ENCODE measurements around the gene MSRB2. TPM values are rescaled to one million over a fixed set of nuclear protein-coding genes. Genes with fewer than 3 reads are reported as not detected.

The MSRB2 gene
- polyA plus RNA-seq (2011; rRNA removed) (31.3 and 32.0 TPM in 2 replicates), polyA plus RNA-seq (2017; fragmentation: RNase III; extraction: RNeasy Plus Mini Kit Qiagen cat#74134 plus additional on column Dnase treatment) (17.5 to 21.3 TPM (median 19.0 TPM) in 3 replicates), polyA minus RNA-seq (2011; rRNA and poly(A)+ RNA removed) (7.8 and 9.8 TPM in 2 replicates)
- 16.2 and 16.7 TPM in 2 replicates for polyA plus RNA-seq (2012; cell fraction: cytosol; rRNA removed)
- 7.3 and 9.5 TPM in 2 replicates for polyA plus RNA-seq (2012; cell fraction: nucleus; rRNA removed)

GRCh38 chr10:23095404-23095965 lies at the start of gene MSRB2:
Gene MSRB2, plus strand, starts transcription at chr10:23095579. Its CDS starts 30 bp downstream, at chr10:23095609.
- H3K4me1 ChIP-seq = peaks cover 16% of the 10 kb centered on the region
- ChIA-PET POLR2A (no interaction called here), CTCF (no interaction called here)
- TF ChIP-seq HEYL (CRISPR knock-in tag; IDR thresholded peaks at IDR 0.05) = no peak
- peak; percentile 94 for TF ChIP-seq POLR2A (IDR thresholded peaks at IDR 0.05; ENCODE audit: low read length)
- TF ChIP-seq BCL3 (IDR thresholded peaks at IDR 0.05) = peak; percentile 75; the same call in 2 of the 3 replicates
- peak in 1 of 2 experiments; percentile 10; a peak in 1 of 5 replicates for TF ChIP-seq EP300 (IDR thresholded peaks at IDR 0.05)
- TF ChIP-seq REST (IDR thresholded peaks at IDR 0.05) = no peak
- no peak for TF ChIP-seq E2F6 (IDR thresholded peaks at IDR 0.05; ENCODE audit: borderline replicate concordance, low read depth)
- no peak for TF ChIP-seq HDAC2 (IDR thresholded peaks at IDR 0.05)
- TF ChIP-seq MYC (IDR thresholded peaks at IDR 0.05; ENCODE audit: borderline replicate concordance, low read length) = no peak
- peak in 1 of 2 experiments; percentile 90; a peak in 3 of 5 replicates for TF ChIP-seq JUN (IDR thresholded peaks at IDR 0.05)
- no peak for TF ChIP-seq POLR2AphosphoS2 (conservative IDR thresholded peaks at IDR 0.05; ENCODE audit: low read length)
- 0 out of 2 replicates have a peak, but pooled peaks have one; percentile 20 for TF ChIP-seq MAX (IDR thresholded peaks at IDR 0.05)
- peak; percentile 88; the same call in 1 of the 2 replicates for TF ChIP-seq MAZ (IDR thresholded peaks at IDR 0.05; ENCODE audit: borderline replicate concordance, low read depth, low read length)
- TF ChIP-seq PHF8 (IDR thresholded peaks at IDR 0.05; ENCODE audit: borderline replicate concordance, low read depth) = peak; percentile 97
- TF ChIP-seq FOSL2 (IDR thresholded peaks at IDR 0.05) = no peak
- TF ChIP-seq FOSL2 (CRISPR knock-in tag; IDR thresholded peaks at IDR 0.05) = no peak
- peak within 1 kb of the TSS; percentile 95 for H3K4me2 ChIP-seq
- DNase-seq (ENCODE audit: low read depth in 1 of 2, low spot score in 1 of 2) (peak; percentile 84 to 96), ATAC-seq (peak; percentile 94 to 95), FAIRE-seq (no peak)
- H3K27ac ChIP-seq = peak within 1 kb of the TSS; percentile 85 to 98
- WGBS (ENCODE audit: missing lambda C conversion rate) = 0% methylated on average over 2 of the region's 50 CpGs
- H3K9me3 ChIP-seq = 0 out of 3 replicates have a peak, but pooled peaks cover 3% of the 10 kb centered on the region
- peak within 1 kb of the TSS; percentile 87 for H3K4me3 ChIP-seq

GRCh38 chr10:23046027-23046426 lies 49.4 kb upstream of the MSRB2 start:
- Histone ChIP-seq H3K9me3 (no peaks in the 10 kb centered on the region), H3K27ac (no peak overlapping the region), H3K4me1 (peaks cover 11% of the 10 kb centered on the region; the same call in 1 of the 3 replicates), H3K4me2 (no peak overlapping the region), H3K4me3 (no peak overlapping the region)
- FAIRE-seq (no peak), ATAC-seq (no peak), DNase-seq (ENCODE audit: low read depth in 1 of 2, low spot score in 1 of 2) (no peak)
- ChIA-PET POLR2A (no interaction called here), CTCF (no interaction called here)
- TF ChIP-seq GATA3 (IDR thresholded peaks at IDR 0.05; ENCODE audit: borderline replicate concordance) = no peak
- no peak for TF ChIP-seq RCOR1 (IDR thresholded peaks at IDR 0.05; ENCODE audit: low read depth, low read length)
- TF ChIP-seq NR3C1 (IDR thresholded peaks at IDR 0.05) = no peak
- no peak for TF ChIP-seq REST (IDR thresholded peaks at IDR 0.05)
- no peak for TF ChIP-seq POLR2A (IDR thresholded peaks at IDR 0.05; ENCODE audit: low read length)
- TF ChIP-seq USF2 (IDR thresholded peaks at IDR 0.05) = no peak
- TF ChIP-seq JUNB (IDR thresholded peaks at IDR 0.05) = no peak
- TF ChIP-seq EHF (CRISPR knock-in tag; IDR thresholded peaks at IDR 0.05) = no peak
- no peak for TF ChIP-seq HMGXB4 (CRISPR knock-in tag; IDR thresholded peaks at IDR 0.05; ENCODE audit: borderline replicate concordance)
- WGBS (ENCODE audit: missing lambda C conversion rate) = 45% methylated on average over 4 of the region's 4 CpGs

Data from A549 (cell line).